Ishikawa (cell line): Measurements from ENCODE around the gene CCNO.
A peak's percentile ranks its signal among the peaks of the same experiment; 100 is the strongest.

ENCODE experiments used
- CEBPB ChIP-seq: IDR thresholded peaks from 2 replicates; pipeline ENCODE4 v1.6.1; 2012
- CREB1 ChIP-seq: IDR thresholded peaks from 2 replicates; pipeline ENCODE4 v1.6.1; 2012; ENCODE audit warnings: low read depth
- EGR1 ChIP-seq: IDR thresholded peaks from 2 replicates; pipeline ENCODE4 v1.6.1; 2012
- EP300 ChIP-seq: IDR thresholded peaks from 2 replicates; pipeline ENCODE4 v1.6.1; 2012; ENCODE audit warnings: borderline replicate concordance
- FOXM1 ChIP-seq: IDR thresholded peaks from 2 replicates; pipeline ENCODE4 v1.6.1; 2012; ENCODE audit warnings: low read depth, borderline replicate concordance
- NFIC ChIP-seq: IDR thresholded peaks from 2 replicates; pipeline ENCODE4 v1.6.1; 2012
- RAD21 ChIP-seq: IDR thresholded peaks from 2 replicates; pipeline ENCODE4 v1.6.1; 2012; ENCODE audit warnings: low read depth
- TAF1 ChIP-seq: IDR thresholded peaks from 2 replicates; pipeline ENCODE4 v1.6.1; 2012; ENCODE audit warnings: low read depth, mild to moderate bottlenecking
- TCF12 ChIP-seq: IDR thresholded peaks from 2 replicates; pipeline ENCODE4 v1.6.1; 2012; ENCODE audit warnings: low read depth
- TEAD4 ChIP-seq: IDR thresholded peaks from 2 replicates; pipeline ENCODE4 v1.6.1; 2012
- USF1 ChIP-seq: IDR thresholded peaks from 2 replicates; pipeline ENCODE4 v1.6.1; 2012
- YY1 ChIP-seq: IDR thresholded peaks from 2 replicates; pipeline ENCODE4 v1.6.1; 2012; ENCODE audit warnings: low read depth
- ZBTB7A ChIP-seq: IDR thresholded peaks from 2 replicates; pipeline ENCODE4 v1.6.1; 2012; ENCODE audit warnings: low read depth
- TF ChIP-seq, protein P1 (sequence below): IDR thresholded peaks from 2 replicates; pipeline ENCODE4 v1.6.1; 2012; ENCODE audit warnings: low read depth, mild to moderate bottlenecking
- TF ChIP-seq, protein P2 (sequence below): IDR thresholded peaks from 2 replicates; pipeline ENCODE4 v1.6.1; 2012

CCNO gene

GRCh38 chr5:55230086-55230629 lies 3.2 kb downstream of the CCNO start:
- TF ChIP-seq, protein P1, sequence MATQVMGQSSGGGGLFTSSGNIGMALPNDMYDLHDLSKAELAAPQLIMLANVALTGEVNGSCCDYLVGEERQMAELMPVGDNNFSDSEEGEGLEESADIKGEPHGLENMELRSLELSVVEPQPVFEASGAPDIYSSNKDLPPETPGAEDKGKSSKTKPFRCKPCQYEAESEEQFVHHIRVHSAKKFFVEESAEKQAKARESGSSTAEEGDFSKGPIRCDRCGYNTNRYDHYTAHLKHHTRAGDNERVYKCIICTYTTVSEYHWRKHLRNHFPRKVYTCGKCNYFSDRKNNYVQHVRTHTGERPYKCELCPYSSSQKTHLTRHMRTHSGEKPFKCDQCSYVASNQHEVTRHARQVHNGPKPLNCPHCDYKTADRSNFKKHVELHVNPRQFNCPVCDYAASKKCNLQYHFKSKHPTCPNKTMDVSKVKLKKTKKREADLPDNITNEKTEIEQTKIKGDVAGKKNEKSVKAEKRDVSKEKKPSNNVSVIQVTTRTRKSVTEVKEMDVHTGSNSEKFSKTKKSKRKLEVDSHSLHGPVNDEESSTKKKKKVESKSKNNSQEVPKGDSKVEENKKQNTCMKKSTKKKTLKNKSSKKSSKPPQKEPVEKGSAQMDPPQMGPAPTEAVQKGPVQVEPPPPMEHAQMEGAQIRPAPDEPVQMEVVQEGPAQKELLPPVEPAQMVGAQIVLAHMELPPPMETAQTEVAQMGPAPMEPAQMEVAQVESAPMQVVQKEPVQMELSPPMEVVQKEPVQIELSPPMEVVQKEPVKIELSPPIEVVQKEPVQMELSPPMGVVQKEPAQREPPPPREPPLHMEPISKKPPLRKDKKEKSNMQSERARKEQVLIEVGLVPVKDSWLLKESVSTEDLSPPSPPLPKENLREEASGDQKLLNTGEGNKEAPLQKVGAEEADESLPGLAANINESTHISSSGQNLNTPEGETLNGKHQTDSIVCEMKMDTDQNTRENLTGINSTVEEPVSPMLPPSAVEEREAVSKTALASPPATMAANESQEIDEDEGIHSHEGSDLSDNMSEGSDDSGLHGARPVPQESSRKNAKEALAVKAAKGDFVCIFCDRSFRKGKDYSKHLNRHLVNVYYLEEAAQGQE: no peak
- no peak for TF ChIP-seq CEBPB

DNA sequence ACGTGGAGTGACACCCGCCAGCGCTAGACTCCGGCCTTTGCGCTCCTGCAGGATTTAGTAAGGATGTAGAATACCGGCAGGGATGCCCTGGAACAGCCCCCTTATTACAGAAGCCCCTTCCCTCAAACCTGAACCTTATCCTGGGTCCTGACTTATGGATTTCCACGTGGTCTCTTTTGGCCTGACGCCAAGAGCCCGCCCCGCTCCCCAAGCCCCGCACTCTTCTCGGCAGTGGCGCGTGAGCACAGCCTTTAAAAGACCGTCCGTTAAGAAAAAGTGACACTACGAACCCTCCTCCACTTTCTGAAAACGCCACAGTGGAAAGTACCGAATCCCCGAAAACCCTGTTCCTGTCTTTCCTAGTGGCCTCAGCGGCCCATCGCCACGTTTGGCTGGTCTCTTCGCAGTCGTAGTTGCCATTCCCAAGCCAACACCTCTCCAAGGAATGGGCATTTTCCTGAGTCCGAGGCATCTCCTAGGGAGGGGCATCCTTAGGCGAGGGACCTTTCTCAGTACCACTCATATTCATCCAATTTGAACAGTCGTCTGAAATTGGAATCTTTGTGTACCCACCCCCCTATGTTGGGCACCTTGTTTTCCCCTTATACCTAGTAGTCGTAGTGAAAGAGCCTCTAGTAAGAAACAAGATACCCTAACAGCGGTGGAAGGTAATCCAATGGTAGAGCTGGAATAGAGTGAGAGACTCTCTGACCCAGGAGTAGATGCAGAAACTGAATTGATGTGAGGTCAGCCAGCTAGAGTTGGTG lies 5.6 kb downstream of the CCNO start:
- no peak for TF ChIP-seq TAF1
- TF ChIP-seq NFIC: peak; percentile 56
- TF ChIP-seq, protein P2, sequence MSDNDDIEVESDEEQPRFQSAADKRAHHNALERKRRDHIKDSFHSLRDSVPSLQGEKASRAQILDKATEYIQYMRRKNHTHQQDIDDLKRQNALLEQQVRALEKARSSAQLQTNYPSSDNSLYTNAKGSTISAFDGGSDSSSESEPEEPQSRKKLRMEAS: 0 out of 2 replicates have a peak, but pooled peaks have one; percentile 15
- no peak for TF ChIP-seq YY1
- no peak for TF ChIP-seq USF1
- TF ChIP-seq TCF12: no peak
- TF ChIP-seq ZBTB7A: peak; percentile 7; the same call in 1 of the 2 replicates
- TF ChIP-seq FOXM1: no peak
- TF ChIP-seq RAD21: no peak
- TF ChIP-seq CREB1: no peak
- TF ChIP-seq TEAD4: no peak

GRCh38 chr5:55226934-55227663 lies 6.3 kb downstream of the CCNO start, which contains the start of gene MCIDAS:
MCIDAS (minus strand) TSS chr5:55227315; CDS start chr5:55227138, 177 bp downstream.
- TF ChIP-seq YY1: no peak
- peak; percentile 92 for TF ChIP-seq EGR1
- TF ChIP-seq ZBTB7A: peak; percentile 18; the same call in 1 of the 2 replicates
- TF ChIP-seq, protein P1: no peak
- no peak for TF ChIP-seq CREB1
- TF ChIP-seq EP300: no peak
- TF ChIP-seq TAF1: peak; percentile 14; the same call in 1 of the 2 replicates
- TF ChIP-seq TCF12: peak; percentile 49; the same call in 1 of the 2 replicates
- TF ChIP-seq USF1: no peak; the same call in 1 of the 2 replicates
- TF ChIP-seq, protein P2: peak; percentile 5
- TF ChIP-seq RAD21: peak; percentile 16; the same call in 1 of the 2 replicates
- TF ChIP-seq FOXM1: no peak
- no peak for TF ChIP-seq CEBPB
- no peak for TF ChIP-seq TEAD4
- TF ChIP-seq NFIC: no peak; the same call in 1 of the 2 replicates

- TF ChIP-seq TAF1: peak; percentile 56; the same call in 1 of the 2 replicates
- no peak for TF ChIP-seq FOXM1
- TF ChIP-seq, protein P2: peak; percentile 82
- TF ChIP-seq YY1: peak; percentile 50; the same call in 1 of the 2 replicates
- no peak for TF ChIP-seq EGR1
- peak; percentile 87 for TF ChIP-seq RAD21
- peak; percentile 47; the same call in 1 of the 2 replicates for TF ChIP-seq USF1
- TF ChIP-seq ZBTB7A: 0 out of 2 replicates have a peak, but pooled peaks have one; percentile 20
These were observed 7.1 kb downstream of the CCNO start for GRCh38 chr5:55226027-55226933.
